ENCODE measurements around the gene DHX58.
"Not testable (repeated sequence)": the region's sequence is repeated elsewhere in the genome, so short reads cannot be mapped to it uniquely, and the experiment has no call there.

DHX58 gene

GRCh38 chr17:42112552-42113176 is at the start of gene DHX58:
DHX58 (minus strand) TSS chr17:42112714; CDS start chr17:42111892, 822 bp downstream.
- Mint-ChIP-seq H3K27ac (peak within 1 kb of the TSS; percentile 90), H3K27me3 (no peaks in the 10 kb centered on the region), H3K4me3 (peak within 1 kb of the TSS; percentile 71), H3K36me3 (peaks cover 23% of the 10 kb centered on the region), H3K4me1 (peaks cover 84% of the 10 kb centered on the region), H3K9me3 (no peaks in the 10 kb centered on the region)
- ATAC-seq, result peak; percentile 86

DNA sequence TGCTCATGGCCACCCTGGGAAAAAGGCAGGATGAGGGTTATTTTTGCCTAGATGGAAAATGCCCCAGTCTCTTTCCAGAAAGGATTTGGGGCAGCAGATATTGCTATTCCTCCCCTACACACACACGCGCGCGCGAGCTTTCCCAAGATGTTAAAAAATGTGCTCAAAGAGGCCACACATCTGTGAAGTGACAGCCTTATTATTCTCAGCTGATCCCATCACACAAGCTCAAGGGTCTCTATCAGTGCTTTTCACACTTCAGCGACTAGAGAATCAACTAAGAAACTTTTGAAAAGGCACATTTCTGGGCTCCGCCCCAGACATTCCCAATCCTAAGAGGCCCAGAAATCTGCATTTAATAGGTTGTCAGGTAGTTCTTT is 48.0 kb upstream of the DHX58 start:
- H3K27me3 Mint-ChIP-seq, result no peaks in the 10 kb centered on the region
- no peaks in the 10 kb centered on the region for H3K36me3 Mint-ChIP-seq
- H3K4me1 Mint-ChIP-seq, result peaks cover 18% of the 10 kb centered on the region
- no peaks in the 10 kb centered on the region for H3K9me3 Mint-ChIP-seq
- ATAC-seq, result no peak
- H3K4me3 Mint-ChIP-seq, result no peak overlapping the region
- H3K27ac Mint-ChIP-seq, result no peak overlapping the region

DNA sequence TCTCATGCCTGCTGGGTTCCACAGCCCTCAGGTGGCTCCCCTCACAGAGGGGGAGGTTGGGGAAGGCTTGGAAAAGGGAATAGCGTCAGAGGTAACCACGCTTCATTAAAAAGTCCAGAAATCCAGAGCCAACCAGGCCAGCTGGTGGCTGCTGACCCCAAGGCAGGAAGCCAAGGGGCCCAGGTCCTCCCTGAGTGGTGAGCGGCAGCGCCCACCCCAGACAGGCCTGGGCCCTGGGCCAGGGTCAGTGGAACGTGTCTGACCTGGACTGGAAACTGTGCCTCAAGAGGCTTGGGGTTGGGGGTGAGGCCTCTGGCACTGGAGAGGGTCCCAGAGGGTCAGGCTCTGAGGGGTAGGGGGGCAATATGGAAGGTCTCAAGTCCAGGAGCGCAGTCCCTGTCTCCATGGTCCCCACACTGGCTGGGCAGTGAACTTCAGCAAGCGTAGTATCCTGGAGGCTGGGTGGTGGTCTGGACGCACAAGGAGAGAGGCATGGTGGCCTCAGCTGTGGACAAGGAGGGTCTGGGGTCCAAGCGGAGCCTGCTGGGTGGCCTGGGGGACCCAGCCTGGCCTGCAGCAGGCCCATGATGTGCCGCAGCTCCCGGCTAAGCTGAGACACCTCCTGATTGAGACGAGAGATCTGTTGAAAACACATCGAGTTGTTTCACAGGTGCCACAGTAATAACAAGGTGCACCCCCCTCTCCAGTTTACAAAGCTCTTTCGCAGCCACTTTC is 47.4 kb upstream of the DHX58 start:
- H3K9me3 Mint-ChIP-seq, result no peaks in the 10 kb centered on the region
- no peak overlapping the region for H3K27ac Mint-ChIP-seq
- ATAC-seq, result no peak
- no peaks in the 10 kb centered on the region for H3K36me3 Mint-ChIP-seq
- H3K4me1 Mint-ChIP-seq, result peaks cover 18% of the 10 kb centered on the region
- no peaks in the 10 kb centered on the region for H3K27me3 Mint-ChIP-seq
- no peak overlapping the region for H3K4me3 Mint-ChIP-seq

- Mint-ChIP-seq H3K4me1 (peaks cover 29% of the 10 kb centered on the region), H3K9me3 (no peaks in the 10 kb centered on the region), H3K27me3 (no peaks in the 10 kb centered on the region), H3K4me3 (peak overlapping the region; percentile 85), H3K27ac (peak overlapping the region; percentile 89), H3K36me3 (peaks cover 6% of the 10 kb centered on the region)
- no peak for ATAC-seq
Observed at GRCh38 chr17:42155614-42156045, 43.1 kb upstream of the DHX58 start.

DNA sequence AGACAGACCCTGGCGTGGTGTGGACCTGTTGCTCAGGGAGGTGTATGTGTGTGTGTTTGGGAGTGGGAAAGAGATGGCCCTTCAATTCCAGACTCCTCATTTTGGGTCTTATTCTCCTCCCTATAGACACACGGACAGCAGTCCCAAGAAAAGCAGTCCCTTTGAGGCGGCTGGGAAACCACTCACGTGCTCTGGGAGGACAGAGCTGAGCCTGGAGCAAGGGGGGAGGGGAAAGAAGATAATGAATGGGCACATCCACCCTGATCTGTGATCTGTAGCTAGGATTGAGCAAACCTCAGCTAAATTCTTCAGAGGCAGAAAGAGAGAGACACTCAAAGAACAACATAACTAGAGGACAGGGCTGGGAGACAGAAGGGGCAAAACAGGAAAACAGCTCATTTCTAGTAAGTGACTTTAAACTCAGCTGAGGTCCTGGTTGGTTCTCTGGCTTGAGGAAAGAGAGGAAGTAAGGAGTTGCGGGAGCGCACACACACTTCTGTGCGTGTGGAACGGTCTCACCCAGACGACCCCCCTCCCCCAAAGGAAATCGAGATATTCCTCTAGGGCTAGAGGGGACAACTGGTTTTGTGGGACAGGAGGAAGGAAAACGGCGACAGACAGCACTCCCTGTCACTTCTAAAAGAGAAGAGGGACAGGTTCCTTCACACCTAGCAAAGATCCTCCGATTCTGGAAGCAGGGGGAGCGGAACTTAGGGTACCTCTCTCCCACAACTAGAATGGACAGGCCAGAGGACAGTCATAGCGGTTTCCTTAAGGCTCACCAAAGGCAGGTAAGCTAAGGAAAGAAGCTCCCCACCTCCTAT is 41.6 kb upstream of the DHX58 start:
- H3K4me3 Mint-ChIP-seq, result peak overlapping the region; percentile 85
- peaks cover 29% of the 10 kb centered on the region for H3K4me1 Mint-ChIP-seq
- no peaks in the 10 kb centered on the region for H3K9me3 Mint-ChIP-seq
- H3K36me3 Mint-ChIP-seq, result peaks cover 6% of the 10 kb centered on the region
- ATAC-seq, result no peak
- peak overlapping the region; percentile 89 for H3K27ac Mint-ChIP-seq
- H3K27me3 Mint-ChIP-seq, result no peaks in the 10 kb centered on the region

DNA sequence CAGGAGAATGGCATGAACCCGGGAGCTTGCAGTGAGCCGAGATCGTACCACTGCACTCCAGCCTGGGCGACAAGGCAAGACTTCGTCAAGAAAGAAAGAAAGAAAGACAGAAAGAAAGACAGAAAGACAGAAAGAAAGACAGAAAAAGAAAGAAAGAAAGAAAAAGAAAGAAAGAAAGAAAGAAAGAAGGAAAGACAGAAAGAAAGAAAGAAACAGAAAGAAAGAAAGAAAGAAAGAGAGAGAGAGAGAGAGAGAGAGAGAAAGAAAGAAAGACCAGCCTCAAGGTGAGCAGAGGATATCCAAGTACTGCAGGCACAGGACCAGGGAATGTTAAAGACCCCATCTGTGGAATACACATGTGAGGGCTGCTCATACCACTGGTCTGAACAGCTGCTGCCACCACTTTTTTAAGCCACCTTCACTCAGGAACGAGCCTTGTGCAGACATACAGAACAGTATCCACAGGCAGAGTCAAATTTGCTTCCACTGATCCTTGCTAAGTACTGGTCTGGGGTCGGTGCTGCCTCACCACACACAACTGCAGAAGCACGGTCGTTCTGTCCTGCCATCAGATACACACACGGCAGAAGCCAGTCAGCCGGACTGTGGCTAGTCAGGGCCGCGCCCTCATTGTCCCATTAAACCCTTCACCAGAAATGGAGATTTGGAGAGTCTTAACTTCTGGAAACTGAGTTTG is 34.5 kb upstream of the DHX58 start:
- ATAC-seq, result no peak

DNA sequence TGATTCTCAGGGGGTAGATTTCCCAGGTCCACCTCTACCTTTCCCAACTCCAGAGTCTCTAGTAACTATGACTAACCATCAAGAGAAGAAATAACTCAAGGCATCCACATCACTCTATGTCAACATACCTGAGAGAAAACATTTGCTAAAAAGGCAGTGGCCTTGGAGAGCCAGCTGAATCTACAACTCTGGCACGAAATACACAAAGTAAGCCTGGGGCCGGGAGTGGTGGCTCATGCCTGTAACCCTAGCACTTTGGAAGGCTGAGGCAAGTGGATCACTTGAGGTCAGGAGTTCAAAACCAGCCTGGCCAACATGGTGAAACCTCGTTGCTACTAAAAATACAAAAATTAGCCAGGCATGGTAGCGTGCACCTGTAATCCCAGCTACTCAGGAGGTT is 30.6 kb upstream of the DHX58 start:
- Mint-ChIP-seq H3K36me3 (peaks cover 31% of the 10 kb centered on the region), H3K4me1 (peaks cover 51% of the 10 kb centered on the region)
- not testable (repeated sequence) for H3K4me3 Mint-ChIP-seq, H3K27me3 Mint-ChIP-seq, H3K27ac Mint-ChIP-seq, H3K9me3 Mint-ChIP-seq, ATAC-seq

More for the DNA sequence above, 34.5 kb upstream of the DHX58 start:
- Mint-ChIP-seq H3K27ac (peak overlapping the region; percentile 58), H3K9me3 (no peaks in the 10 kb centered on the region), H3K4me1 (peaks cover 43% of the 10 kb centered on the region), H3K36me3 (peaks cover 36% of the 10 kb centered on the region), H3K27me3 (no peaks in the 10 kb centered on the region), H3K4me3 (no peak overlapping the region)

DNA sequence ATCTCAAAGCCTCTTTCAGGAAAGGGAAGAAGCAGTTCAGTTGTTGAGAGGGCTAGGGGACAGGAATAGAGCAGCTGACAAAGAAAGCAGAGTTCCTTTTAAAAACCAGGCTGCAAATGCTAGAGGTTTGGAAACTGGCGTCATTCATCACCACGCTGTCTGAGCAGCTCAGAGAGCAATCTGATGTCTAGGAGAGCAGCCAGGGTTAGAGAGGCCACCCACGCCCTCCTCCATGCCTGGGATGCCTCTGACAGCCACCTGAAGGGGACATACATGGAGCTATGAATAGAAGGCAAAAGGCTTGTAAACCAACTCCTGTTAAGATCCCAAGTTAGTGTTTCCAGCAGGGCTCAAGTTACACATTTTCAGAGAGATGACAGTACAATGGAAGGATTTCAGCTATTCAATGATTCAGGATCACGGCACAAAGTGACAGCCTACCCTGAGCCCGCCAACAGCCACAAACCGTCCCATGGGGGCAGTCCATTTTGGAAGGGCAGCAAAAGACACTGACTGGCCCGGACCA is 29.9 kb upstream of the DHX58 start:
- ATAC-seq, result no peak
- no peaks in the 10 kb centered on the region for H3K27me3 Mint-ChIP-seq
- H3K4me3 Mint-ChIP-seq, result no peak overlapping the region
- H3K4me1 Mint-ChIP-seq, result peaks cover 52% of the 10 kb centered on the region
- no peak overlapping the region for H3K27ac Mint-ChIP-seq
- no peaks in the 10 kb centered on the region for H3K9me3 Mint-ChIP-seq
- H3K36me3 Mint-ChIP-seq, result peaks cover 34% of the 10 kb centered on the region

- Mint-ChIP-seq H3K36me3 (peaks cover 33% of the 10 kb centered on the region), H3K4me1 (peaks cover 50% of the 10 kb centered on the region), H3K9me3 (no peaks in the 10 kb centered on the region), H3K27me3 (no peaks in the 10 kb centered on the region), H3K27ac (no peak overlapping the region), H3K4me3 (no peak overlapping the region)
- no peak for ATAC-seq
Observed at GRCh38 chr17:42141382-42141781, 28.9 kb upstream of the DHX58 start.

GRCh38 chr17:42140690-42141089 is 28.2 kb upstream of the DHX58 start:
- not testable (repeated sequence) for H3K27ac Mint-ChIP-seq, H3K4me3 Mint-ChIP-seq, H3K27me3 Mint-ChIP-seq, ATAC-seq, H3K9me3 Mint-ChIP-seq
- H3K4me1 Mint-ChIP-seq, result peaks cover 57% of the 10 kb centered on the region
- H3K36me3 Mint-ChIP-seq, result peaks cover 33% of the 10 kb centered on the region

DNA sequence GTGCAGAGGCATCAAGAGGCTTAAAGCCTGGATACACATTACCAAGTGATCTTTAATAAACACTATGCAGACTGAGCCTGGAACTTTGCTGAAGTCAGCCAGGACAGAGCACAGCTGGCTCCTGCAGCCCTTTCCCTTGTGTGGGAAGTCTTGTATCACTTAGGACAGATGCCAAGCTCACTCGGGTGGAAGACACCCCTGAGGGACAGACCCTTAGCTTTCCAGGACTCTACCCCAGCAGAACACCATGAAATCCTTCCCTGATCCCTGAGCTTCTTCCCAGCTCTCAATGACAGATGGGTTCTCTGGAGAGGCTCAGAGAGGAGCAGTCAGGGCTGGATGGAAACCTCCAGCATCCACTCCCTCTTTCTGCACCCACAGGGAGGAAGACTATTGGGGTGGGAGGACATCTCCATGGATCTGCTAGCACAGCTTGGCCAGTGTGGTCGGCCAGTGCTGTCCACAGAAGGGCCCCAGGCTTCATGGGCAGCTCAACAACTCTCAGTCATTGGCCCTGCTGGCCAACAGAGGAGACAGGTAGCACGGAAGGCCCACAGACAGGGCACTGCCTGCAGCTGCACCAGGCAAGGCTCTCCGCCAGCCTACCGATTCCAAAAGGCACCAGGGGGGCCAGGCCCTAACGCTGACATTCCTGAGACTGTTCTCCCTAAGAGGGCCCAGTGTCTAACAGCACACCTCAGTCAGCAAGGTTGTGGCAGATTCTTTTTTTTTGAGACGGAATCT is 26.4 kb upstream of the DHX58 start:
- no peak for ATAC-seq
- no peaks in the 10 kb centered on the region for H3K9me3 Mint-ChIP-seq
- H3K4me3 Mint-ChIP-seq, result no peak overlapping the region
- peaks cover 35% of the 10 kb centered on the region for H3K36me3 Mint-ChIP-seq
- peaks cover 63% of the 10 kb centered on the region for H3K4me1 Mint-ChIP-seq
- no peak overlapping the region for H3K27ac Mint-ChIP-seq
- H3K27me3 Mint-ChIP-seq, result no peaks in the 10 kb centered on the region

DNA sequence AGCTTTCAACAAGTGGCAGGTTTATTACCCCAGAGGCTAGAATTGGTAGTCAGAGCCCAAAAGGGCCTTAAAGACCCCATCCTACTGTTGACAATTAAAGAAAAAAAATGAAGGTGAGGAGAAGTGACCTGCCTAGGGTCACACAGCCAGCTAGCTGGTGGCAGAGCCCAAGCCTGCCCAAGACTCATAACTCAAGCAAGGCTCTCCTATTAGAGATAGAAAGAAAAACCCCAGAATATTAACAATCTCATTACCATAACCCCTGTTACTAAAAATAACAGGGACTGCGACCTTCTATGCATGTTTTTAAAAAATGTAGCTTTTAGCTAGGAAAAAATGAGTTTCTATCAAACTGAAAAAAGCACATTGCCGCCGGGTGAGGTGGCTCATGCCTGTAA is 24.1 kb upstream of the DHX58 start:
- no peaks in the 10 kb centered on the region for H3K9me3 Mint-ChIP-seq
- H3K36me3 Mint-ChIP-seq, result peaks cover 34% of the 10 kb centered on the region
- no peaks in the 10 kb centered on the region for H3K27me3 Mint-ChIP-seq
- no peak for ATAC-seq
- H3K27ac Mint-ChIP-seq, result peak overlapping the region; percentile 82
- peaks cover 70% of the 10 kb centered on the region for H3K4me1 Mint-ChIP-seq
- H3K4me3 Mint-ChIP-seq, result no peak overlapping the region

DNA sequence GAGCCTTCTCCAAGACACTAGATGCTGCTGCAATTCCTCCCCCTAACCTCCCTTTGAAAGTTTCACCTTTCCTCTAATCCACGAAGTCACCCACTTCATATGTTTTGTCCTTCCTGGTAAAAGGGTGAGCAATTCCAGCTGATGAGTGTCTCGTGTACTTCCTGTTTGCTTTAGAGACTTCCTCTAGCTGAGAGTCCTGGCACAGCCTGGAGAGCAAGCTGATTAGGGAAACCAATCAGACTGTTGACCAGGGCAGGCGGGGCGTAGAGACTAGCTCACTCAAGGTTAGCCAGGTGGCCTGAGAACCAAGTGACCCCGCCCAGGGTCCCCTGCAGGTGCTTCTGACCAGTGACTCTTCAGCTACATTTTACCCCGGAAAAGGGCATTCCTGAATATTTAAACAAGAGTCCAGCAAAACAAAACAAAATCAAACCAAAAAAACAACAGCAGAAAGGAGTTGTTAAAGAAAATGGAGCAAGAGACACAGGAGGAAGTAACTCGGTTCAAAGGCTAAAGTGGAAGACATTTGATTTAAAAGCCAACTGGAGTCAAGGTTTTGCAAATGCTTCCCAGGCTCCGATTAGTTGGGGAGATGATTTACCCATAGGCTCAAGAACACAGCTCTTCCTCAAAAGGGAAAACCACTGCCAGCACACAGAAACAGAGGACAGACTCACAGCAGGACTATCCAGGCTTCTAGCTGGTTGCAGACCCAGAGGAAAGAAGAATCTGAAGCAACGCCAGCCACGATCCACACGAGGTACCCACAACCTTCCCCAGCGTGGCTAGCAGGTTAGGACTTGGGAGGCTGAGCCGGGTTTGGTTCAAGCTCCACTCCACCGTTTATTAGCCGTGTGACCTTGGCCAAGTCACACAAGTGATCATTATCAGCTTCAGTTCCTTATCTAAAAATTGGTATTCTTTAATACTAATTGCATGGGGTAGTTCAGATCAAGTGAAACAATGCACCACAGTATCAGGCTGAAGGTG is 23.4 kb upstream of the DHX58 start:
- H3K4me3 Mint-ChIP-seq, result peak overlapping the region; percentile 31
- peak overlapping the region; percentile 82 for H3K27ac Mint-ChIP-seq
- peaks cover 70% of the 10 kb centered on the region for H3K4me1 Mint-ChIP-seq

More for the DNA sequence above, 23.4 kb upstream of the DHX58 start:
- Mint-ChIP-seq H3K36me3 (peaks cover 39% of the 10 kb centered on the region), H3K9me3 (no peaks in the 10 kb centered on the region), H3K27me3 (no peaks in the 10 kb centered on the region)
- no peak for ATAC-seq
